GM19240 (cell line): Measurements from ENCODE around the gene RAD9A.

Experiments used
- DNase-seq: peaks from one replicate; pipeline ENCODE4 v3.0.0; 2011; ENCODE audit warnings: low spot score; ENCODE audit not compliant: insufficient read length

RAD9A gene

GRCh38 chr11:67356864-67357561, 34.8 kb upstream of the RAD9A start:
- peak; percentile 74 for DNase-seq

- no peak for DNase-seq
Observed at GRCh38 chr11:67357831-67358670, 33.7 kb upstream of the RAD9A start.

- no peak for DNase-seq
Observed at GRCh38 chr11:67364169-67364568, 27.6 kb upstream of the RAD9A start.

GRCh38 chr11:67364783-67365722, 26.7 kb upstream of the RAD9A start:
- DNase-seq: no peak

GRCh38 chr11:67365736-67366444, 25.9 kb upstream of the RAD9A start:
- DNase-seq: no peak

GRCh38 chr11:67366546-67366945, 25.2 kb upstream of the RAD9A start:
- DNase-seq: no peak

- no peak for DNase-seq
Observed at GRCh38 chr11:67366961-67367760, 24.6 kb upstream of the RAD9A start.

GRCh38 chr11:67367761-67368227, 24.0 kb upstream of the RAD9A start:
- no peak for DNase-seq

GRCh38 chr11:67368621-67369020, 23.2 kb upstream of the RAD9A start:
- no peak for DNase-seq

GRCh38 chr11:67369275-67369674, 22.5 kb upstream of the RAD9A start:
- DNase-seq: no peak

- DNase-seq: no peak
Observed at GRCh38 chr11:67369801-67370284, 21.9 kb upstream of the RAD9A start.

- DNase-seq: no peak
Observed at GRCh38 chr11:67370351-67371076, 21.3 kb upstream of the RAD9A start.

GRCh38 chr11:67371189-67371910, 20.4 kb upstream of the RAD9A start:
- DNase-seq: no peak

- no peak for DNase-seq
Observed at GRCh38 chr11:67371911-67372320, 19.9 kb upstream of the RAD9A start.

- no peak for DNase-seq
Observed at GRCh38 chr11:67372321-67372992, 19.3 kb upstream of the RAD9A start.

GRCh38 chr11:67372993-67373647, 18.7 kb upstream of the RAD9A start, which contains the start of gene CLCF1:
CLCF1 (minus strand) TSS chr11:67373598; CDS start chr11:67373539, 59 bp downstream.
- DNase-seq: no peak
